Gastrocnemius medialis (tissue), 4 donors: ENCODE data around the gene NIPA2.

Experiments used
- CTCF ChIP-seq, 5 experiments: fragments of 450-650 bp in 3 of 5; fragments of 200-600 bp in 2 of 5; sonication (generic) in 2 of 5; IDR thresholded peaks in 4 of 5; conservative IDR thresholded peaks in 1 of 5; 1 replicate in 4 of 5; 2 replicates in 1 of 5; pipeline ENCODE4 v1.5.1; 2016 to 2019; ENCODE audit warnings: antibody characterized with exemption in 5 of 5, mild to moderate bottlenecking in 3 of 5, moderate library complexity in 3 of 5
- POLR2A ChIP-seq, 2 donors: fragments of 450-650 bp; IDR thresholded peaks; one replicate each; pipeline ENCODE4 v1.6.1; 2017; ENCODE audit warnings: antibody characterized with exemption in 2 of 2, mild to moderate bottlenecking in 2 of 2, moderate library complexity in 2 of 2

GRCh38 chr15:22796079-22796478, 42.4 kb upstream of the NIPA2 start:
- TF ChIP-seq CTCF (IDR thresholded peaks at IDR 0.05 in 4 of 5, conservative IDR thresholded peaks at IDR 0.05 in 1 of 5) (no peak), POLR2A (IDR thresholded peaks at IDR 0.05) (no peak)
